PC-9 (cell line): ENCODE results near the gene ANKRD52.

ENCODE experiments used
- EZH2 ChIP-seq: fragments of 200-600 bp; sonication (generic); IDR thresholded peaks from 2 replicates; pipeline ENCODE4 v1.8.0; 2017; ENCODE audit warnings: antibody characterized with exemption, low read depth
- TF ChIP-seq, protein P1 (sequence below): fragments of 200-600 bp; sonication (generic); conservative IDR thresholded peaks from 2 replicates; pipeline ENCODE4 v1.6.1; 2017; ENCODE audit warnings: mixed run types, antibody characterized with exemption, mild to moderate bottlenecking, moderate library complexity

DNA sequence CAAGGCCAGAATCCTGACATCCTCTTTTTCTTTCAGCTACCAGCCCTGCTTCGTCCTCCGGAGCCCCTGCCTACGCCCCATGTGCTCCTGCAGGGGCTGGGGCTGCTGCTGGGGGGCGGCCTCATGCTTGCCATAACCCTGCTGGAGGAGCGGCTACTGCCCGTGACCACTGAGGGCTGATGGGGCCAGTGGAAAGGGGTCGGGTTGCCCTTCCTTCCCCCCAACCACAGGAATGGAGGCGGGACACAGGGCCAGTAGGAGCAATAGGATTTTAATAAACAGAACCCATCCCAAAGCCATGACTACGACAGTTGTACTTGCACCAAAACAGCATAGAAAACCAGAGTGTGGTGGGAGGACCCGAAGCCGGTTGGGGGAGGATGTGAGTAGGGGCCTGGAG is 20.6 kb downstream of the ANKRD52 start:
- no peak for TF ChIP-seq EZH2
- TF ChIP-seq, protein P1, sequence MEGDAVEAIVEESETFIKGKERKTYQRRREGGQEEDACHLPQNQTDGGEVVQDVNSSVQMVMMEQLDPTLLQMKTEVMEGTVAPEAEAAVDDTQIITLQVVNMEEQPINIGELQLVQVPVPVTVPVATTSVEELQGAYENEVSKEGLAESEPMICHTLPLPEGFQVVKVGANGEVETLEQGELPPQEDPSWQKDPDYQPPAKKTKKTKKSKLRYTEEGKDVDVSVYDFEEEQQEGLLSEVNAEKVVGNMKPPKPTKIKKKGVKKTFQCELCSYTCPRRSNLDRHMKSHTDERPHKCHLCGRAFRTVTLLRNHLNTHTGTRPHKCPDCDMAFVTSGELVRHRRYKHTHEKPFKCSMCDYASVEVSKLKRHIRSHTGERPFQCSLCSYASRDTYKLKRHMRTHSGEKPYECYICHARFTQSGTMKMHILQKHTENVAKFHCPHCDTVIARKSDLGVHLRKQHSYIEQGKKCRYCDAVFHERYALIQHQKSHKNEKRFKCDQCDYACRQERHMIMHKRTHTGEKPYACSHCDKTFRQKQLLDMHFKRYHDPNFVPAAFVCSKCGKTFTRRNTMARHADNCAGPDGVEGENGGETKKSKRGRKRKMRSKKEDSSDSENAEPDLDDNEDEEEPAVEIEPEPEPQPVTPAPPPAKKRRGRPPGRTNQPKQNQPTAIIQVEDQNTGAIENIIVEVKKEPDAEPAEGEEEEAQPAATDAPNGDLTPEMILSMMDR: no peak
